ENCODE data around the gene ELMO1.

ELMO1 gene

GRCh38 chr7:37256631-37257030 lies 192.0 kb downstream of the ELMO1 start:
- no peak for DNase-seq

- no peak for DNase-seq
These were observed 193.2 kb downstream of the ELMO1 start for GRCh38 chr7:37255327-37255944.

- no peak for DNase-seq
These were observed 197.4 kb downstream of the ELMO1 start for GRCh38 chr7:37251222-37251621.

GRCh38 chr7:37249240-37249639 lies 199.4 kb downstream of the ELMO1 start:
- DNase-seq = no peak

GRCh38 chr7:37248396-37248861 lies 200.2 kb downstream of the ELMO1 start:
- DNase-seq = no peak

- no peak for DNase-seq
These were observed 200.8 kb downstream of the ELMO1 start for GRCh38 chr7:37247861-37248260.

GRCh38 chr7:37245590-37245989 lies 203.1 kb downstream of the ELMO1 start:
- no peak for DNase-seq

GRCh38 chr7:37236906-37237305 lies 211.8 kb downstream of the ELMO1 start:
- DNase-seq = no peak

GRCh38 chr7:37235813-37236212 lies 212.9 kb downstream of the ELMO1 start:
- no peak for DNase-seq

GRCh38 chr7:37234928-37235327 lies 213.7 kb downstream of the ELMO1 start:
- no peak for DNase-seq

GRCh38 chr7:37234334-37234733 lies 214.3 kb downstream of the ELMO1 start:
- no peak for DNase-seq

- no peak for DNase-seq
These were observed 217.1 kb downstream of the ELMO1 start for GRCh38 chr7:37231613-37232012.

GRCh38 chr7:37230221-37230620 lies 218.4 kb downstream of the ELMO1 start:
- DNase-seq = no peak

GRCh38 chr7:37229381-37229780 lies 219.3 kb downstream of the ELMO1 start:
- DNase-seq = no peak

GRCh38 chr7:37225285-37225969 lies 223.2 kb downstream of the ELMO1 start:
- no peak for DNase-seq

- no peak for DNase-seq
These were observed 223.9 kb downstream of the ELMO1 start for GRCh38 chr7:37224746-37225145.

- DNase-seq = no peak
These were observed 228.0 kb downstream of the ELMO1 start for GRCh38 chr7:37220664-37221063.

- no peak for DNase-seq
These were observed 229.7 kb downstream of the ELMO1 start for GRCh38 chr7:37218956-37219355.

GRCh38 chr7:37216923-37217322 lies 231.7 kb downstream of the ELMO1 start:
- DNase-seq = no peak

GRCh38 chr7:37216156-37216852 lies 232.4 kb downstream of the ELMO1 start:
- DNase-seq = no peak

- no peak for DNase-seq
These were observed 233.3 kb downstream of the ELMO1 start for GRCh38 chr7:37215290-37215923.

- no peak for DNase-seq
These were observed 236.1 kb downstream of the ELMO1 start for GRCh38 chr7:37212556-37212955.

GRCh38 chr7:37212051-37212450 lies 236.6 kb downstream of the ELMO1 start:
- DNase-seq = no peak

All from activated CD4-positive, CD25-positive, alpha-beta regulatory T cell treated with anti-CD3 and anti-CD28 coated beads, Interleukin-2, amount 50 U/mL, for 72 hours (primary cell).